SK-N-SH (cell line): ENCODE measurements around the gene PLCXD1. TPM values are rescaled to one million over a fixed set of nuclear protein-coding genes. Genes with fewer than 3 reads are reported as not detected.

Experiments
- CTCF ChIA-PET: fragments of 300-600, 350-600 bp; formaldehyde crosslinking; extraction: SDS; loops from one replicate; lab custom pipeline; 2021; lab: Yijun Ruan, JAX
- POLR2A ChIA-PET: fragments of 350-600 bp; sonication (Branson Sonifier 250); formaldehyde crosslinking; extraction: SDS; loops from one replicate; lab custom pipeline; 2020; ENCODE audit warnings: antibody characterized with exemption, inconsistent platforms; lab: Yijun Ruan, JAX
- DNase-seq: peaks from one replicate; pipeline ENCODE4 v3.0.0; 2012
- H2AFZ ChIP-seq: fragments of 200-600 bp; sonication (generic); 2 replicates; pipeline ENCODE4 v1.8.1; 2016; ENCODE audit warnings: antibody characterized with exemption, mild to moderate bottlenecking, low read depth
- H3F3A ChIP-seq: fragments of 200-600 bp; sonication (generic); replicated peaks from 2 replicates; pipeline ENCODE3; 2016; ENCODE audit warnings: antibody characterized with exemption, mild to moderate bottlenecking; ENCODE audit not compliant: insufficient read depth
- H3K27ac ChIP-seq, 2 experiments: fragments of 200-500 bp in 1 of 2; fragments of 200-600 bp in 1 of 2; sonication (Bioruptor generic) in 1 of 2; sonication (generic), shearing (Covaris generic) in 1 of 2; 2 replicates each; pipeline versions ENCODE4 v1.5.1 to v1.6.1; 2014 to 2016; ENCODE audit warnings: low read depth in 2 of 2, inconsistent platforms in 1 of 2, low read length in 1 of 2, mild to moderate bottlenecking in 1 of 2, mixed read lengths in 1 of 2
- H3K27me3 ChIP-seq: fragments of 200-600 bp; sonication (generic), shearing (Covaris generic); 2 replicates; pipeline ENCODE4 v1.6.1; 2016; ENCODE audit warnings: mixed run types; ENCODE audit not compliant: insufficient read depth
- H3K36me3 ChIP-seq, 2 experiments: fragments of 200-500 bp in 1 of 2; fragments of 200-600 bp in 1 of 2; sonication (Bioruptor generic) in 1 of 2; sonication (generic) in 1 of 2; replicated peaks in 1 of 2; 2 replicates each; pipeline versions ENCODE3 to v1.5.1; 2014 to 2016; ENCODE audit warnings: low read length in 1 of 2, mild to moderate bottlenecking in 1 of 2; ENCODE audit not compliant: insufficient read depth in 2 of 2, control insufficient read depth in 1 of 2
- H3K4me1 ChIP-seq, 2 experiments: fragments of 200-500 bp in 1 of 2; fragments of 200-600 bp in 1 of 2; sonication (Bioruptor generic) in 1 of 2; sonication (generic), shearing (Covaris generic) in 1 of 2; 2 replicates each; pipeline versions ENCODE4 v1.5.1 to v1.6.1; 2014 to 2016; ENCODE audit warnings: low read depth in 1 of 2, low read length in 1 of 2, mixed run types in 1 of 2; ENCODE audit not compliant: insufficient read depth in 2 of 2, control insufficient read depth in 1 of 2
- H3K4me2 ChIP-seq: fragments of 200-600 bp; sonication (generic), shearing (Covaris generic); 2 replicates; pipeline ENCODE4 v1.6.1; 2017; ENCODE audit warnings: mixed run types
- H3K4me3 ChIP-seq, 2 experiments: fragments of 200-500 bp in 1 of 2; fragments of 200-600 bp in 1 of 2; sonication (Bioruptor generic) in 1 of 2; sonication (generic), shearing (Covaris generic) in 1 of 2; 2 replicates each; pipeline versions ENCODE4 v1.5.1 to v1.8.1; 2014 to 2016; ENCODE audit warnings: low read depth in 2 of 2, inconsistent platforms in 1 of 2, low read length in 1 of 2, mild to moderate bottlenecking in 1 of 2, mixed read lengths in 1 of 2, moderate library complexity in 1 of 2
- H3K79me2 ChIP-seq: fragments of 200-600 bp; sonication (generic); 2 replicates; pipeline ENCODE4 v1.8.1; 2017; ENCODE audit warnings: mild to moderate bottlenecking; ENCODE audit not compliant: insufficient read depth
- H3K9ac ChIP-seq: fragments of 200-600 bp; sonication (generic); 2 replicates; pipeline ENCODE4 v1.6.1; 2017; ENCODE audit warnings: mixed run types
- H3K9me2 ChIP-seq: fragments of 200-600 bp; sonication (generic); 2 replicates; pipeline ENCODE4 v1.6.1; 2017; ENCODE audit warnings: mixed run types
- H3K9me3 ChIP-seq: fragments of 200-600 bp; sonication (generic); 2 replicates; pipeline ENCODE4 v1.6.1; 2017; ENCODE audit warnings: mixed run types, mild to moderate bottlenecking, moderate library complexity
- H4K20me1 ChIP-seq: fragments of 200-600 bp; sonication (generic); 2 replicates; pipeline ENCODE4 v1.6.1; 2017; ENCODE audit warnings: mild to moderate bottlenecking, mixed run types; ENCODE audit not compliant: insufficient read depth
- CHD2 ChIP-seq: fragments of 150-350 bp; IDR thresholded peaks from 2 replicates; pipeline ENCODE4 v1.6.1; 2018; ENCODE audit warnings: low read length; ENCODE audit not compliant: partially characterized antibody
- EP300 ChIP-seq, 2 experiments: IDR thresholded peaks; 2 replicates each; pipeline versions ENCODE4 v1.4.0 to v1.6.1; 2012; ENCODE audit warnings: borderline replicate concordance in 1 of 2, low read depth in 1 of 2, low read length in 1 of 2
- FOXJ3 ChIP-seq: sonication (generic); formaldehyde crosslinking; IDR thresholded peaks from 2 replicates; pipeline ENCODE4 v1.5.1; 2020; ENCODE audit warnings: mild to moderate bottlenecking, missing genetic modification reagents
- GABPA ChIP-seq: IDR thresholded peaks from 2 replicates; pipeline ENCODE4 v1.4.0; 2012; ENCODE audit warnings: low read depth, mild to moderate bottlenecking
- IRF3 ChIP-seq: fragments of 150-350 bp; IDR thresholded peaks from 2 replicates; pipeline ENCODE4 v1.6.1; 2016; ENCODE audit warnings: mild to moderate bottlenecking, low read depth, low read length
- JUND ChIP-seq: IDR thresholded peaks from 2 replicates; pipeline ENCODE4 v1.4.0; 2012
- MAX ChIP-seq: IDR thresholded peaks from 2 replicates; pipeline ENCODE4 v1.4.0; 2012; ENCODE audit warnings: low read depth
- NRF1 ChIP-seq: IDR thresholded peaks from 2 replicates; pipeline ENCODE4 v1.6.1; 2012; ENCODE audit warnings: low read depth, mild to moderate bottlenecking, low read length
- PBX3 ChIP-seq: IDR thresholded peaks from 2 replicates; pipeline ENCODE4; 2012
- POLR2AphosphoS5 ChIP-seq: IDR thresholded peaks from 2 replicates; pipeline ENCODE4 v1.6.1; 2012; ENCODE audit warnings: low read depth, low read length
- RCOR1 ChIP-seq: fragments of 150-350 bp; IDR thresholded peaks from 2 replicates; pipeline ENCODE4 v1.6.1; 2017; ENCODE audit warnings: antibody characterized with exemption, low read length
- RXRA ChIP-seq: IDR thresholded peaks from 2 replicates; pipeline ENCODE4 v1.4.0; 2012; ENCODE audit warnings: low read depth, mild to moderate bottlenecking, borderline replicate concordance
- TCF12 ChIP-seq: IDR thresholded peaks from 2 replicates; pipeline ENCODE4 v1.4.0; 2012
- YY1 ChIP-seq: IDR thresholded peaks from 2 replicates; pipeline ENCODE4 v1.4.0; 2012; ENCODE audit warnings: low read depth, mild to moderate bottlenecking
- WGBS: methylation state at CpG from one replicate; pipeline ENCODE4 v1.1.6; 2017; ENCODE audit warnings: low lambda C conversion rate; 5-methylcytosine and 5-hydroxymethylcytosine counted together
- polyA plus RNA-seq, 3 experiments: library from polyadenylated mRNA; depleted of rRNA; stranded (reverse); fragments of >200 nt; gene quantifications; 2 replicates each; pipeline ENCODE4 v1.2.3, GENCODE V29; 2012

The PLCXD1 gene
- polyA plus RNA-seq, 1 of the 3 experiments (the other 2 are of a cell fraction) = 14.8 TPM

- TF ChIP-seq POLR2AphosphoS5 (no peak), JUND (no peak), RCOR1 (no peak), PBX3 (no peak)
These were observed 10.3 kb downstream of the PLCXD1 start (continued) for GRCh38 chrX:291411-291901.

GRCh38 chrX:292900-293897 lies 12.0 kb downstream of the PLCXD1 start:
- Histone ChIP-seq H3K36me3 (peaks cover 5 to 16% of the 10 kb centered on the region in 2 experiments), H3K79me2 (no peaks in the 10 kb centered on the region), H3K9ac (no peak overlapping the region), H3K9me3 (no peaks in the 10 kb centered on the region), H3K4me2 (no peak overlapping the region), H3K4me1 (no peaks in the 10 kb centered on the region), H3K27me3 (no peaks in the 10 kb centered on the region), H3K27ac (no peak overlapping the region), H3F3A (no peaks in the 10 kb centered on the region), H3K9me2 (no peaks in the 10 kb centered on the region), H2AFZ (no peak overlapping the region), H4K20me1 (no peaks in the 10 kb centered on the region), H3K4me3 (no peak overlapping the region)
- DNase-seq = no peak
- 96% methylated on average over 47 of the region's 47 CpGs for WGBS
- TF ChIP-seq YY1 = no peak
- no peak for TF ChIP-seq CHD2
- TF ChIP-seq EP300 (IDR thresholded peaks at IDR 0.05; ENCODE audit: borderline replicate concordance in 1 of 2, low read depth in 1 of 2, low read length in 1 of 2) = no peak
- ChIA-PET CTCF (no interaction called here), POLR2A (no interaction called here)

GRCh38 chrX:295136-295535 lies 14.0 kb downstream of the PLCXD1 start:
- TF ChIP-seq GABPA (no peak), JUND (no peak), MAX (no peak), NRF1 (no peak), RXRA (no peak), FOXJ3 (CRISPR knock-in tag) (no peak), IRF3 (no peak), TCF12 (no peak)
- H3K9me3 ChIP-seq = no peaks in the 10 kb centered on the region
- no peaks in the 10 kb centered on the region for H3K9me2 ChIP-seq
- DNase-seq = no peak
- no peak overlapping the region for H3K4me2 ChIP-seq
- no peaks in the 10 kb centered on the region for H3K4me1 ChIP-seq
- peaks cover 5 to 15% of the 10 kb centered on the region in 2 experiments for H3K36me3 ChIP-seq
- H3K79me2 ChIP-seq = no peaks in the 10 kb centered on the region
- no peaks in the 10 kb centered on the region for H3K27me3 ChIP-seq
- ChIA-PET CTCF (no interaction called here), POLR2A (no interaction called here)
- H3K4me3 ChIP-seq = no peak overlapping the region
- no peak overlapping the region for H3K27ac ChIP-seq
- no peaks in the 10 kb centered on the region for H4K20me1 ChIP-seq
- H3K9ac ChIP-seq = no peak overlapping the region
- 93% methylated on average over 19 of the region's 21 CpGs for WGBS
- no peak overlapping the region for H2AFZ ChIP-seq
- no peaks in the 10 kb centered on the region for H3F3A ChIP-seq
